Endothelial cell of umbilical vein (primary cell): Measurements from ENCODE around the gene TTLL4. TPM values are rescaled to one million over a fixed set of nuclear protein-coding genes. Genes with fewer than 3 reads are reported as not detected.

Experiments
- BruUV-seq: library from RNA; stranded (reverse); fragments of 400-500 nt; replicated peaks from 2 replicates; lab custom pipeline; 2021; lab: Mats Ljungman, UMichigan
- CTCF ChIA-PET: fragments of 300-600, 350-600 bp; sonication (Branson Sonifier 250); formaldehyde crosslinking; loops from one replicate; lab custom pipeline; 2021; ENCODE audit warnings: antibody characterized with exemption, inconsistent platforms; lab: Charles Lee
- POLR2A ChIA-PET: fragments of 300-600, 350-600 bp; sonication (Branson Sonifier 250); formaldehyde crosslinking; loops from one replicate; lab custom pipeline; 2021; ENCODE audit warnings: antibody characterized with exemption, inconsistent platforms; lab: Charles Lee
- DNase-seq: peaks from one replicate; pipeline ENCODE4 v3.0.0-alpha.2; 2011; ENCODE audit warnings: low read depth, low spot score
- FAIRE-seq: peaks from 2 replicates; lab custom pipeline; 2011; peaks lifted over from hg19 to GRCh38; lab: Jason Lieb, UNC
- H2AFZ ChIP-seq: 2 replicates; pipeline ENCODE4 v1.6.0; 2012; ENCODE audit warnings: low read depth, low read length, control low read depth, inconsistent platforms
- H3K27ac ChIP-seq: 2 replicates; pipeline ENCODE4 v1.5.1; 2011; ENCODE audit warnings: low read depth, mild to moderate bottlenecking, control low read depth, low read length, moderate library complexity; ENCODE audit not compliant: insufficient read depth
- H3K27me3 ChIP-seq, 2 experiments: 2 replicates each; pipeline versions ENCODE4 v1.6.0 to v1.6.1; 2011; ENCODE audit warnings: low read length in 2 of 2, mixed read lengths in 1 of 2; ENCODE audit not compliant: control insufficient read depth in 2 of 2, insufficient read depth in 2 of 2
- H3K36me3 ChIP-seq, 2 experiments: 2 replicates in 1 of 2; 3 replicates in 1 of 2; pipeline ENCODE4 v1.5.1; 2011; ENCODE audit warnings: low read length in 2 of 2, mild to moderate bottlenecking in 1 of 2, moderate library complexity in 1 of 2; ENCODE audit not compliant: control insufficient read depth in 2 of 2, insufficient read depth in 2 of 2; ENCODE audit errors: extremely low read depth in 1 of 2
- H3K4me1 ChIP-seq: 3 replicates; pipeline ENCODE4 v1.5.1; 2011; ENCODE audit warnings: mild to moderate bottlenecking, low read length; ENCODE audit not compliant: control insufficient read depth, insufficient read depth; ENCODE audit errors: extremely low read depth
- H3K4me2 ChIP-seq: 2 replicates; pipeline ENCODE4 v1.6.1; 2011; ENCODE audit warnings: low read length, control low read depth, mixed read lengths; ENCODE audit not compliant: insufficient read depth
- H3K4me3 ChIP-seq, 3 experiments: fragments of 200-600 bp in 1 of 3; sonication (generic), shearing (Covaris generic) in 1 of 3; replicated peaks in 1 of 3; 2 replicates each; pipeline ENCODE4 v1.5.1; 2011 to 2016; ENCODE audit warnings: control low read depth in 3 of 3, low read length in 3 of 3, mild to moderate bottlenecking in 2 of 3, inconsistent platforms in 1 of 3, low read depth in 1 of 3, moderate library complexity in 1 of 3; ENCODE audit not compliant: insufficient read depth in 1 of 3
- H3K79me2 ChIP-seq: 2 replicates; pipeline ENCODE4 v1.6.0; 2012; ENCODE audit warnings: low read length, inconsistent platforms; ENCODE audit not compliant: control insufficient read depth, insufficient read depth
- H3K9ac ChIP-seq: replicated peaks from 2 replicates; pipeline ENCODE3; 2011; ENCODE audit warnings: low read length, control low read depth; ENCODE audit not compliant: insufficient read depth; ENCODE audit errors: extremely low read depth
- H3K9me1 ChIP-seq: replicated peaks from 3 replicates; pipeline ENCODE4 v1.6.0; 2011; ENCODE audit warnings: mild to moderate bottlenecking, low read length; ENCODE audit not compliant: control insufficient read depth, insufficient read depth; ENCODE audit errors: extremely low read depth
- H3K9me3 ChIP-seq: replicated peaks from 2 replicates; pipeline ENCODE4 v1.5.1; 2012; ENCODE audit warnings: low read length, inconsistent platforms; ENCODE audit not compliant: control insufficient read depth, insufficient read depth
- H4K20me1 ChIP-seq: replicated peaks from 2 replicates; pipeline ENCODE3; 2011; ENCODE audit warnings: mild to moderate bottlenecking, low read length; ENCODE audit not compliant: control insufficient read depth, insufficient read depth; ENCODE audit errors: extremely low read depth
- EZH2 ChIP-seq: IDR thresholded peaks from 2 replicates; pipeline ENCODE4 v1.6.1; 2012; ENCODE audit warnings: borderline replicate concordance, low read depth, mild to moderate bottlenecking, moderate library complexity, low read length, inconsistent platforms; ENCODE audit not compliant: severe bottlenecking
- FOS ChIP-seq: IDR thresholded peaks from 2 replicates; pipeline ENCODE4 v1.6.1; 2011; ENCODE audit warnings: mild to moderate bottlenecking, low read length, moderate library complexity, borderline replicate concordance; ENCODE audit not compliant: insufficient read depth
- GATA2 ChIP-seq: IDR thresholded peaks from 2 replicates; pipeline ENCODE4 v1.7.0; 2011; ENCODE audit warnings: low read depth, mild to moderate bottlenecking, moderate library complexity, mixed read lengths, low read length; ENCODE audit not compliant: insufficient read length, insufficient read depth
- JUN ChIP-seq: IDR thresholded peaks from 2 replicates; pipeline ENCODE4 v1.6.1; 2011; ENCODE audit warnings: borderline replicate concordance, low read depth; ENCODE audit not compliant: insufficient read length, insufficient read depth
- MYC ChIP-seq: IDR thresholded peaks from one replicate; pipeline ENCODE4 v1.6.1; 2011; ENCODE audit warnings: mild to moderate bottlenecking, low read depth, low read length
- POLR2A ChIP-seq: IDR thresholded peaks from 2 replicates; pipeline ENCODE4 v1.6.1; 2012; ENCODE audit warnings: low read depth, mild to moderate bottlenecking, control low read depth, low read length
- POLR2AphosphoS5 ChIP-seq: IDR thresholded peaks from 2 replicates; pipeline ENCODE4 v1.6.1; 2012; ENCODE audit warnings: low read depth, mild to moderate bottlenecking, control low read depth, low read length, moderate library complexity; ENCODE audit not compliant: insufficient read depth
- dilution Hi-C: fragments of 300-500 bp; cut with MboI; formaldehyde crosslinking; loops from one replicate; pipeline ENCODE4 v1.15.0; 2019; ENCODE audit warnings: low sequenced_read_pairs; ENCODE audit not compliant: extremely low pct_ligation_motif_present
- intact Hi-C: fragments of 100-400 bp; cut with micrococcal nuclease; formaldehyde crosslinking; loops from one replicate; pipeline ENCODE4 v1.10.0; 2022
- polyA plus RNA-seq, 4 experiments: library from polyadenylated mRNA; depleted of rRNA in 3 of 4; stranded (reverse) in 3 of 4; unstranded in 1 of 4; fragments of >200 nt; gene quantifications; 2 replicates each; pipeline versions ENCODE4 v1.2.1 to v1.2.3, GENCODE V29; 2011 to 2012; ENCODE audit warnings: missing spikeins in 1 of 4
- total RNA-seq: library from RNA; stranded (reverse); gene quantifications from 2 replicates; pipeline ENCODE4 v1.2.3, GENCODE V29; 2021
- TF ChIP-seq, protein P1 (sequence below): IDR thresholded peaks from 2 replicates; pipeline ENCODE4 v1.6.1; 2011; ENCODE audit not compliant: insufficient read depth, insufficient read length
- TF ChIP-seq, protein P2 (sequence below), 2 donors: IDR thresholded peaks; 1 replicate in 1 of 2; 2 replicates in 1 of 2; pipeline ENCODE4 v1.5.1; 2011; ENCODE audit warnings: low read length in 2 of 2, mild to moderate bottlenecking in 2 of 2, moderate library complexity in 2 of 2, control low read depth in 1 of 2, inconsistent platforms in 1 of 2, low read depth in 1 of 2; ENCODE audit not compliant: insufficient read depth in 1 of 2; ENCODE audit errors: extremely low read depth in 1 of 2

The TTLL4 gene
- total and polyA plus RNA-seq, 2 donors (not counting 3 experiments of a cell fraction or from before 2014, with no cell fraction given), result 26.7 to 45.0 TPM

DNA sequence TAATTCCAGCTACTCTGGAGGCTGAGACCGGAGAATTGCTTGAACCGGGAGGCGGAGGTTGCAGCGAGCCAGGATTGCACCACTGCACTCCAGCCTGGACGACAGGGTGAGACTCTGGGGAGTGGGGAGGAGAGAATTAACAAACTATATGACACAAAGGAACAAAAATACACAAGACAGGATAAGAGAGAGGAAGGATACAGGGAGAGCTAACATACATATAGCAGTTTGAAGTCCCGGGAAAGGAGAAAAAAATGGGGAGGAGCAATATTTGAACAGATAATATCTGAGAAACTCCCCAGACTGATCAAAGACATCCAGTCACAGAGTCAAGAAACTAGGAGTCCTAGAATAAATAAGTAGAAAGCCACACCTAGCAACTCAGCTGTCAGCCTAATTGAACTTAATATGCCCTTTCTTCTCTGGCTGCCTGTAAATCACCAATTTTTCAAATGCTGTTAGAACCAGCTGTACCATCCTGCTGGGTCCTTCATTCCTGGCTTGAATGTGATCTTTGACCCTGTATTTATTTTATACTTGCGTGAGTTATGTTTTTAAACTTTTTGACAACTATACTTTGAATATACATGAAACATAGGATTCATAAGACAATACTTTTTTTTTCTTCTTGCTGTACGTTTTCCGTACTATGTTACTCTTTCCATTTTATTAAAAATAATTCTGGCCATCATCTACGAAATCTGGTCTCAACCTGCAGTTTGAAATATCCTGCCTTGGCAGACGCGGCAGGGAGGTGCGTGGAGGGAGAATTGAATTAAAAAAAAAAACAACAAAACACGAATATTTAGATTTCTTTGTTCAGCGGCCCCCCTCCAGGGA, 70.4 kb downstream of the TTLL4 start:
- ChIA-PET POLR2A (interaction anchor here (0.6 kb wide), 1 partner anchor 340 kb away, joined by 3 read pairs; no protein-coding TSS in a partner anchor), CTCF (interaction anchor here (1.1 to 4.7 kb wide), 5 partner anchors 31 to 70 kb away, joined by 3 to 38 read pairs (median 3); partner anchors contain the start of gene TTLL4)
- BruUV-seq, result no TSS peak
- H3K79me2 ChIP-seq, result no peaks in the 10 kb centered on the region
- H4K20me1 ChIP-seq, result no peaks in the 10 kb centered on the region
- H3K4me1 ChIP-seq, result peaks cover 6% of the 10 kb centered on the region
- peak overlapping the region; percentile 87 for H3K4me2 ChIP-seq
- H2AFZ ChIP-seq, result peak overlapping the region; percentile 84
- dilution Hi-C loops (no loop called here), intact Hi-C loops (loop anchor here (2.0 kb wide), 1 partner anchor 66 kb away; no protein-coding TSS in a partner anchor)
- H3K27ac ChIP-seq, result no peak overlapping the region
- no peak for TF ChIP-seq JUN
- no peak for TF ChIP-seq FOS
- no peak for TF ChIP-seq EZH2
- no peak for TF ChIP-seq MYC
- no peak for TF ChIP-seq POLR2A
- TF ChIP-seq, protein P1, sequence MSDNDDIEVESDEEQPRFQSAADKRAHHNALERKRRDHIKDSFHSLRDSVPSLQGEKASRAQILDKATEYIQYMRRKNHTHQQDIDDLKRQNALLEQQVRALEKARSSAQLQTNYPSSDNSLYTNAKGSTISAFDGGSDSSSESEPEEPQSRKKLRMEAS, result no peak
- no peak for TF ChIP-seq POLR2AphosphoS5
- TF ChIP-seq GATA2, result no peak
- TF ChIP-seq, protein P2, sequence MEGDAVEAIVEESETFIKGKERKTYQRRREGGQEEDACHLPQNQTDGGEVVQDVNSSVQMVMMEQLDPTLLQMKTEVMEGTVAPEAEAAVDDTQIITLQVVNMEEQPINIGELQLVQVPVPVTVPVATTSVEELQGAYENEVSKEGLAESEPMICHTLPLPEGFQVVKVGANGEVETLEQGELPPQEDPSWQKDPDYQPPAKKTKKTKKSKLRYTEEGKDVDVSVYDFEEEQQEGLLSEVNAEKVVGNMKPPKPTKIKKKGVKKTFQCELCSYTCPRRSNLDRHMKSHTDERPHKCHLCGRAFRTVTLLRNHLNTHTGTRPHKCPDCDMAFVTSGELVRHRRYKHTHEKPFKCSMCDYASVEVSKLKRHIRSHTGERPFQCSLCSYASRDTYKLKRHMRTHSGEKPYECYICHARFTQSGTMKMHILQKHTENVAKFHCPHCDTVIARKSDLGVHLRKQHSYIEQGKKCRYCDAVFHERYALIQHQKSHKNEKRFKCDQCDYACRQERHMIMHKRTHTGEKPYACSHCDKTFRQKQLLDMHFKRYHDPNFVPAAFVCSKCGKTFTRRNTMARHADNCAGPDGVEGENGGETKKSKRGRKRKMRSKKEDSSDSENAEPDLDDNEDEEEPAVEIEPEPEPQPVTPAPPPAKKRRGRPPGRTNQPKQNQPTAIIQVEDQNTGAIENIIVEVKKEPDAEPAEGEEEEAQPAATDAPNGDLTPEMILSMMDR (IDR thresholded peaks at IDR 0.05; ENCODE audit: extremely low read depth in 1 of 2, insufficient read depth in 1 of 2, low read depth in 1 of 2, low read length in 2 of 2), result no peak
- H3K36me3 ChIP-seq, result no peaks in the 10 kb centered on the region
- FAIRE-seq (peak; percentile 54), DNase-seq (no peak)
- H3K4me3 ChIP-seq, result peak overlapping the region; percentile 44 to 66 (median 53)
- no peaks in the 10 kb centered on the region for H3K9me3 ChIP-seq
- peak overlapping the region; percentile 68 for H3K9ac ChIP-seq
- no peaks in the 10 kb centered on the region for H3K27me3 ChIP-seq
- no peaks in the 10 kb centered on the region for H3K9me1 ChIP-seq
